GM12878 (cell line): ENCODE data around the gene ZNF3. TPM values are rescaled to one million over a fixed set of nuclear protein-coding genes. Genes with fewer than 3 reads are reported as not detected.

Experiments used
- ATAC-seq: fragments of 200-7000 bp; cut with Tn5 transposase; 3 replicates; pipeline ENCODE4 v1.9.1; 2020; ENCODE audit warnings: mild to moderate bottlenecking, moderate library complexity
- BruUV-seq: library from RNA; stranded (reverse); fragments of 400-500 nt; replicated peaks from 2 replicates; lab custom pipeline; 2021; lab: Mats Ljungman, UMichigan
- CTCF ChIA-PET: fragments of 300-600 bp; sonication (Branson Sonifier 250); formaldehyde crosslinking; extraction: SDS; loops from one replicate; lab custom pipeline; 2021; ENCODE audit warnings: inconsistent platforms; lab: Yijun Ruan, JAX
- POLR2A ChIA-PET: fragments of 350-600 bp; formaldehyde crosslinking; extraction: SDS; loops from one replicate; lab custom pipeline; 2021; ENCODE audit warnings: inconsistent platforms; lab: Charles Lee
- RAD21 ChIA-PET: fragments of 300-600 bp; sonication (Branson Sonifier 250); formaldehyde crosslinking; loops from one replicate; lab custom pipeline; 2023; ENCODE audit warnings: antibody characterized with exemption; ENCODE audit not compliant: unreplicated experiment; lab: Charles Lee
- SMC1A ChIA-PET: fragments of 300-600 bp; sonication (Branson Sonifier 250); formaldehyde crosslinking; loops from one replicate; lab custom pipeline; 2023; ENCODE audit not compliant: unreplicated experiment, uncharacterized antibody; lab: Charles Lee
- DNase-seq: peaks from one replicate; pipeline ENCODE4 v3.0.0-alpha.2; 2011; ENCODE audit warnings: low read depth, low spot score
- FAIRE-seq: peaks from 3 replicates; lab custom pipeline; 2011; peaks lifted over from hg19 to GRCh38; lab: Jason Lieb, UNC
- H2AFZ ChIP-seq: 2 replicates; pipeline ENCODE4 v1.6.0; 2011; ENCODE audit warnings: low read depth, low read length, control low read depth; ENCODE audit not compliant: control insufficient read depth
- H3K27ac ChIP-seq: 2 replicates; pipeline ENCODE4 v1.5.1; 2011; ENCODE audit warnings: control low read depth; ENCODE audit not compliant: control insufficient read depth, insufficient read depth
- H3K27me3 ChIP-seq, 2 experiments: replicated peaks in 1 of 2; 2 replicates each; pipeline versions ENCODE4 v1.6.0 to v1.6.1; 2011; ENCODE audit warnings: low read length in 1 of 2; ENCODE audit not compliant: control insufficient read depth in 2 of 2, insufficient read depth in 2 of 2
- H3K36me3 ChIP-seq, 2 experiments: 2 replicates each; pipeline ENCODE4 v1.5.1; 2011; ENCODE audit warnings: low read length in 1 of 2; ENCODE audit not compliant: control insufficient read depth in 2 of 2, insufficient read depth in 2 of 2
- H3K4me1 ChIP-seq: 2 replicates; pipeline ENCODE4 v1.6.1; 2011; ENCODE audit warnings: mild to moderate bottlenecking, low read length, moderate library complexity, mixed read lengths; ENCODE audit not compliant: control insufficient read depth, insufficient read depth
- H3K4me2 ChIP-seq: 2 replicates; pipeline ENCODE4 v1.6.0; 2011; ENCODE audit warnings: control low read depth; ENCODE audit not compliant: control insufficient read depth, insufficient read depth
- H3K4me3 ChIP-seq: fragments of 200-600 bp; sonication (generic); 2 replicates; pipeline ENCODE4 v1.5.1; 2016
- H3K79me2 ChIP-seq: 2 replicates; pipeline ENCODE4 v1.6.0; 2011; ENCODE audit warnings: low read length; ENCODE audit not compliant: control insufficient read depth, insufficient read depth
- H3K9ac ChIP-seq: 2 replicates; pipeline ENCODE4 v1.8.0; 2011; ENCODE audit warnings: low read length, control low read depth, mixed read lengths; ENCODE audit not compliant: control insufficient read depth, insufficient read depth
- H3K9me3 ChIP-seq: replicated peaks from 3 replicates; pipeline ENCODE4 v1.5.1; 2011; ENCODE audit warnings: mild to moderate bottlenecking, low read length; ENCODE audit not compliant: control insufficient read depth, insufficient read depth
- H4K20me1 ChIP-seq: 2 replicates; pipeline ENCODE4 v1.6.0; 2011; ENCODE audit not compliant: control insufficient read depth, insufficient read depth
- CREM ChIP-seq: IDR thresholded peaks from 2 replicates; pipeline ENCODE4 v1.6.1; 2014; ENCODE audit warnings: antibody characterized with exemption, low read depth
- E4F1 ChIP-seq: fragments of 450-650 bp; IDR thresholded peaks from 2 replicates; pipeline ENCODE4 v1.6.1; 2018; ENCODE audit warnings: borderline replicate concordance, mild to moderate bottlenecking; ENCODE audit not compliant: partially characterized antibody
- FOXK2 ChIP-seq: fragments of 450-650 bp; IDR thresholded peaks from 2 replicates; pipeline ENCODE4 v1.6.1; 2017; ENCODE audit warnings: mild to moderate bottlenecking, moderate library complexity
- IRF3 ChIP-seq: fragments of 450-650 bp; IDR thresholded peaks from 2 replicates; pipeline ENCODE4 v1.6.1; 2014; ENCODE audit warnings: mild to moderate bottlenecking
- NRF1 ChIP-seq: conservative IDR thresholded peaks from 2 replicates; pipeline ENCODE4 v1.6.1; 2011; ENCODE audit warnings: mild to moderate bottlenecking, low read depth, low read length, improper control_type of control experiment
- PML ChIP-seq: IDR thresholded peaks from 2 replicates; pipeline ENCODE4 v1.6.1; 2012; ENCODE audit warnings: low read length, inconsistent platforms
- POLR2A ChIP-seq: IDR thresholded peaks from 2 replicates; pipeline ENCODE4 v1.6.1; 2011; ENCODE audit warnings: low read depth, mild to moderate bottlenecking, low read length
- SP1 ChIP-seq: IDR thresholded peaks from one replicate; pipeline ENCODE4 v1.6.1; 2011; ENCODE audit warnings: low read depth, low read length
- SREBF1 ChIP-seq: IDR thresholded peaks from 2 replicates; pipeline ENCODE4 v1.6.1; 2012; ENCODE audit warnings: mild to moderate bottlenecking, low read length
- TARDBP ChIP-seq: IDR thresholded peaks from 2 replicates; pipeline ENCODE4 v1.6.1; 2016; ENCODE audit warnings: borderline replicate concordance
- USF2 ChIP-seq: IDR thresholded peaks from 2 replicates; pipeline ENCODE4 v1.6.1; 2011; ENCODE audit warnings: low read depth, low read length, improper control_type of control experiment, borderline replicate concordance
- YY1 ChIP-seq: IDR thresholded peaks from 2 replicates; pipeline ENCODE4 v1.6.1; 2011; ENCODE audit warnings: low read depth, mild to moderate bottlenecking, low read length
- ZNF217 ChIP-seq: fragments of 450-650 bp; IDR thresholded peaks from 2 replicates; pipeline ENCODE4 v1.6.1; 2017; ENCODE audit warnings: antibody characterized with exemption, mild to moderate bottlenecking
- WGBS: methylation state at CpG from one replicate; pipeline ENCODE4 v1.1.6; 2016; ENCODE audit warnings: low lambda C conversion rate; ENCODE audit not compliant: insufficient replicate concordance, insufficient coverage; ENCODE audit errors: missing lambda C conversion rate; 5-methylcytosine and 5-hydroxymethylcytosine counted together
- in situ Hi-C: fragments of 300-500 bp; cut with MboI; formaldehyde crosslinking; loops from 9 replicates; pipeline ENCODE4 v1.14.3; 2018; ENCODE audit warnings: mixed read lengths
- intact Hi-C: fragments of 100-400 bp; cut with micrococcal nuclease; formaldehyde crosslinking; loops from one replicate; pipeline ENCODE4 v1.14.2; 2022; ENCODE audit not compliant: unreplicated experiment
- polyA plus RNA-seq, 11 experiments: library from polyadenylated mRNA; depleted of rRNA in 4 of 11; unstranded in 6 of 11; stranded (reverse) in 5 of 11; fragments of >200 nt; fragmentation: Nextera tagmentation in 4 of 11; fragmentation: Illumina TruSeq in 1 of 11; extraction: Ambion mirVana in 4 of 11; extraction: Trizol in 1 of 11; gene quantifications; 1 replicate in 1 of 11; 2 replicates in 10 of 11; pipeline versions ENCODE4 v1.2.1 to v1.2.3, GENCODE V29; 2011 to 2016; ENCODE audit warnings: inconsistent platforms in 2 of 11, missing spikeins in 2 of 11, low read depth in 1 of 11
- total RNA-seq, 4 experiments: library from RNA; depleted of rRNA in 3 of 4; stranded (reverse); fragments of >200 nt in 3 of 4; fragmentation: Illumina TruSeq in 1 of 4; extraction: Trizol in 1 of 4; gene quantifications; 2 replicates each; pipeline versions ENCODE4 v1.2.1 to v1.2.3, GENCODE V29; 2013 to 2021

Gene ZNF3
- total and polyA plus RNA-seq, 10 of the 15 experiments (the other 5 are each of a cell fraction or from before 2014, with no cell fraction given): 17.2 to 37.4 (median 29.4) TPM

- no peaks in the 10 kb centered on the region for H3K79me2 ChIP-seq
- H3K4me3 ChIP-seq: no peak overlapping the region
- H3K4me1 ChIP-seq: no peaks in the 10 kb centered on the region
- peaks cover 4% of the 10 kb centered on the region; the same call in 2 of the 3 replicates for H3K9me3 ChIP-seq
- no peaks in the 10 kb centered on the region for H3K27me3 ChIP-seq
- RAD21 ChIA-PET: no interaction called here
- FAIRE-seq: no peak
- H2AFZ ChIP-seq: no peak overlapping the region
- 91% methylated on average over 8 of the region's 8 CpGs for WGBS
- intact Hi-C loops (no loop called here), in situ Hi-C loops (no loop called here)
- H3K9ac ChIP-seq: no peak overlapping the region
- ATAC-seq: no peak
- peaks cover 6 to 19% of the 10 kb centered on the region in 2 experiments for H3K36me3 ChIP-seq
- POLR2A ChIA-PET: no interaction called here
- SMC1A ChIA-PET: interaction anchor here (0.6 kb wide), 1 partner anchor 12 kb away, joined by 3 read pairs; no protein-coding TSS in a partner anchor
- CTCF ChIA-PET: no interaction called here
- no TSS peak for BruUV-seq
- no peak for DNase-seq
- no peak overlapping the region for H3K4me2 ChIP-seq
- no peak overlapping the region for H3K27ac ChIP-seq
- no peaks in the 10 kb centered on the region for H4K20me1 ChIP-seq
- TF ChIP-seq TARDBP: no peak
- TF ChIP-seq PML: 0 out of 2 replicates have a peak, but pooled peaks have one; percentile 26
- no peak for TF ChIP-seq FOXK2
- peak; percentile 15; the same call in 1 of the 2 replicates for TF ChIP-seq POLR2A
- no peak for TF ChIP-seq CREM
- TF ChIP-seq, all 136 proteins: peak for 2
These were observed 15.9 kb downstream of the ZNF3 start for GRCh38 chr7:100065452-100066186.

- intact Hi-C loops: no loop called here
- no peak overlapping the region for H3K27ac ChIP-seq
- FAIRE-seq (no peak), DNase-seq (no peak), ATAC-seq (no peak)
- no peaks in the 10 kb centered on the region for H3K4me1 ChIP-seq
- no peak overlapping the region for H3K9ac ChIP-seq
- ChIA-PET RAD21 (no interaction called here), SMC1A (interaction anchor here (0.6 kb wide), 1 partner anchor 10 kb away, joined by 3 read pairs; no protein-coding TSS in a partner anchor), POLR2A (interaction anchor here (1.0 kb wide), 1 partner anchor 12 kb away, joined by 3 read pairs; no protein-coding TSS in a partner anchor), CTCF (interaction anchor here (0.8 to 1.9 kb wide), 5 partner anchors 11 to 43 kb away, joined by 3 to 5 read pairs (median 3); no protein-coding TSS in a partner anchor)
- WGBS: 98% methylated on average over 9 of the region's 9 CpGs
- H4K20me1 ChIP-seq: no peaks in the 10 kb centered on the region
- H3K9me3 ChIP-seq: no peaks in the 10 kb centered on the region
- H3K27me3 ChIP-seq: no peaks in the 10 kb centered on the region
- peaks cover 2 to 12% of the 10 kb centered on the region in 2 experiments; a peak in 2 of 4 replicates for H3K36me3 ChIP-seq
- no peak overlapping the region for H3K4me3 ChIP-seq
- H2AFZ ChIP-seq: no peak overlapping the region
- H3K4me2 ChIP-seq: no peak overlapping the region
- BruUV-seq: TSS peak; percentile 61
- no peaks in the 10 kb centered on the region for H3K79me2 ChIP-seq
- in situ Hi-C loops: no loop called here
- no peak for TF ChIP-seq E4F1
- no peak for TF ChIP-seq YY1
- no peak for TF ChIP-seq NRF1
- TF ChIP-seq USF2: no peak
- TF ChIP-seq ZNF217: no peak
- TF ChIP-seq SREBF1: no peak
- TF ChIP-seq IRF3: no peak
- no peak for TF ChIP-seq SP1
These were observed 17.4 kb downstream of the ZNF3 start for GRCh38 chr7:100064162-100064561.
